ENCODE data around the gene DYNLT1.
"Not testable (repeated sequence)": the region's sequence is repeated elsewhere in the genome, so short reads cannot be mapped to it uniquely, and the experiment has no call there.

DYNLT1 gene

GRCh38 chr6:158646023-158646910 lies 1.7 kb upstream of the DYNLT1 start:
- peak in 3 of 42 donors; percentile 18 to 38 (median 28) for DNase-seq
- intact Hi-C loops (cut with DNase I) = no loop called here

- DNase-seq = peak in 5 of 42 donors; percentile 7 to 41 (median 28)
- intact Hi-C loops (cut with DNase I) = no loop called here
Observed at GRCh38 chr6:158645064-158646022, 800 bp upstream of the DYNLT1 start.

- no peak for DNase-seq
- intact Hi-C loops (cut with DNase I) = no loop called here
Observed at GRCh38 chr6:158643836-158644230, 710 bp downstream of the DYNLT1 start.

DNA sequence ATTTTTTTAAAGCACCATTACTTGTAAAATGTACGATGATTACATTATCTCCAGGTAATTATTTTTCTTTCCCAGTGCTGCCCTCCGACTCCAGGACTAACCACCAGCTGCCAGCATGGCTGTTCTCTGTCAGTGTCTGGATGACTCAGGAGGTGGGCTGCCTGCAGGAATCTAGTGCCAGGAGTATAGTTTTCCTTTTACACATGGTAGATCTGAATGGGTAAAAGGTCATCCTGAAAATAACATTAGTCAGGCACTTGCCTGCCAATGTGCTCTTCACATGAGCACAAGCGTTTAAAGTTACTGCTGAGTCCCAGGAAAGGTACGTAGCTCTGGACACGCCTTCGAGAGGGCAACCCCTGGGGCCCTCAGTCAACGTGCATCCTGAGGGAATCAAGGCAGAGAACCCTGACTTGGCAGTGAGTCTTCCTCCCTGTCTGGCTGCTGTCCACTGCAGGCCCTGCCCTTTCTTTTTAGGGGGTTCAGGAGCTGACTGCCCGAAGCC lies 2.4 kb downstream of the DYNLT1 start:
- DNase-seq = peak in 2 of 42 donors; percentile 16 to 34
- intact Hi-C loops (cut with DNase I) = no loop called here

GRCh38 chr6:158640519-158640918 lies 4.0 kb downstream of the DYNLT1 start:
- DNase-seq = peak in 1 of 42 donors; percentile 36
- intact Hi-C loops (cut with DNase I) = no loop called here

DNA sequence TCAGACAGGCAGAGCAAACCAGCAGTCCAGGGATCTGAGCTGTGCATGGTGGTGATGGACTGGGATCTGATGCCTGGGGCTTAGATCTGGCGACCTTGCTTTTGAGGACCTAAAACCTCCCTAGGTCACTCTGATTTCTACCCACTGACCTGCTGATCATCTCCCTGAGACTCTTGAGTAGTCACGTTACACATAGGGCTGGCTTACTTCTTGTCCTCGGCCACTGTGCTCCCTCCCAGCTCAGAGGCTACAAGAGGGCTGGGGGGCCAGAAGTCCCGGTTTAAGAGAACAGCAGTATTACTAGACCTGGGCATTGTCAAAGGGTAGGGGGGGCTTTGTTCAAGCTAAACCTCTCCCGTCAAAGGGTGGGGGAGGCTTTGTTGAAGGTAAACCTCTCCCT lies 5.5 kb downstream of the DYNLT1 start:
- peak in 1 of 42 donors; percentile 20 for DNase-seq

DNA sequence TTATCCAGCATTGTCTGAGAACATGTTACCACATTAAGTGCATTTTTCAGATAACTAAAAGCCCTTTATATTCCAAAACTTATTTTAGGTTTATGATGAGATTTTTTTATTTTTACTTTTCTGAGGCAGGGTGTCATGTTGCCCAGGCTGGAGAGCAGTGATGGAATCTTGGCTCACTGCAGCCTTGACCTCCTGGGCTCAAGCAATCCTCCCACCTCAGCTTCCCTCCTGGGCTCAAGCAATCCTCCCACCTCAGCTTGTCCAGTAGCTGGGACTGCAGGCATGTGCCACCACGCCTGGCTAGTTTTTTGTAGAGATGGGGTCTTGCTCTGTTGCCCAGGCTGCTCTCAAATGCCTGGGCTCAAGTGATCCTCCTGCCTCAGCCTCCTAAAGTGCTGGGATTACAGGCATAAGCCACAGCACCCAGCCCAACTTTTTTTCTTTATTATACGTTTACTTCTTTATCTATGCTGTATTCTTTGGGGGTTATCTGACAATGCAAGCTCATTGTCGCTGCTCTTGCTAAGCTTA lies 6.2 kb downstream of the DYNLT1 start:
- intact Hi-C loops (cut with DNase I) = no loop called here
- peak in 1 of 42 donors; percentile 21 for DNase-seq

More for the DNA sequence above, 5.5 kb downstream of the DYNLT1 start:
- intact Hi-C loops (cut with DNase I) = no loop called here

DNA sequence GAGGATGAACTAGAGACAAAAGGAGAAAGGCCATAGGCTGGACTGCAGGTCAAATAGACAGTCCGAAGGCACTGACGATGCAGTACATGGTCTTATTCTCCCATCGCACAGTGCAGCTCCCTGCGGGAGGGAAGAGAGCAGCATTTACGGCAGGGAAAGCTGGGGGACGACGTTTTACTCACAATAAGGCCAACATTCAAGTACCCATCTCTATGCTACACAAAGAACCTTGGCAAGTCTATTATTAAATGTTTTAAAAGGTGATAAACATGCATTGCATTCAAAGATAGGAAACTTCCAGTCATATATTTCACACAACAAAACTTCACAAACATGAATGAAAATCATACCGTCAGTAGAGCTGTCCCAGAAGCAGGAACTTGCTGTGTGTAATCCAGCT lies 7.8 kb downstream of the DYNLT1 start:
- intact Hi-C loops (cut with DNase I) = no loop called here
- DNase-seq = no peak

- intact Hi-C loops (cut with DNase I) = no loop called here
- peak in 1 of 42 donors; percentile 33 for DNase-seq
Observed at GRCh38 chr6:158635427-158636073, 9.0 kb downstream of the DYNLT1 start.

- peak in 1 of 42 donors; percentile 29 for DNase-seq
- intact Hi-C loops (cut with DNase I) = no loop called here
Observed at GRCh38 chr6:158634695-158635426, 9.7 kb downstream of the DYNLT1 start.

DNA sequence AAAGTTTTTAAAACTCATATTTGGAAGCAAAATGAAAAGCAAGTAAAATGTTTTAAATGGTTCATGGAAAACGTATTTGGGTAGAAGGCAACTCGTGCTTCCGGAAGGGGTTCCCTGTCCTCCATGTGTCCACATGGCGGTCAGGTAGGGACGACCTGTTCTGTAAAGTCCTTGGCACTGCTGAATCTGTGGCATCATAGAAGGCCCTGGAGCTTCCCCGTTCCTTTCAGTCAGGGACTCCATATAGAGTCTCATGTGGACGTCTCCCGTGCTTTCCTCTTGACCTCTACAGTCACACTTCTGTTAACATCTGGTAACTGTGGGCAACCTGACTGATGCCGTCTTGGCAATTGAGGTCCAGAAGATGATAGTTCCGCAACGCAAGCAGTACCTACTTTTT lies 11.4 kb downstream of the DYNLT1 start:
- intact Hi-C loops (cut with DNase I) = no loop called here
- DNase-seq = peak in 2 of 42 donors; percentile 17 to 33

DNA sequence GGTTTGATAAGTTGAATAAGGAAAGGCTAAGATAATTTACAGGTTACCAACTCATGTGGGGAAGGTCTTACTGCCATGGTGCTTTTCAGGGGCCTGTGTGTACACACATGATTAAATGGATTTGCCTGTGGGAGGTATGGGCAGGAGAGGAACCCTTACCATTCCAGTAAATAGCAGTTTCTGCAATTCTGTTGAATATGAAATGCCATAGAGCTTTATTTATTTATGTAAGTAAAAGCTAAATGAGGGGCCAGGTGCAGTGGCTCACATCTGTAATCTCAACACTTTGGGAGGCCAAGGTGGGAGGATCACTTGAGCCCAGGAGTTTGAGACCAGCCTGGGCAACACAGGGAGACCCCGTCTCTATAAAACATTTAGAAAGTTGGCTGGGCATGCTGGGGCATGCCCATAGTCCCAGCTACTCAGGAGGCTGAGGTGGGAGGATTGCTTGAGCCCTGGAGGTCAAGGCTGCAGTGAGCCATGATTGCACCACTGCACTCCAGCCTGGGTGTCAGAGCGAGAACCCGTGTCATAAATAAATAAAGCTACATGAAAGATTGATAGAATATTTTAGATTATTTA lies 11.9 kb downstream of the DYNLT1 start:
- DNase-seq = peak in 1 of 42 donors; percentile 13
- intact Hi-C loops (cut with DNase I) = not testable (repeated sequence)

- intact Hi-C loops (cut with DNase I) = no loop called here
- DNase-seq = peak in 4 of 42 donors; percentile 12 to 46 (median 33)
Observed at GRCh38 chr6:158631678-158632537, 12.6 kb downstream of the DYNLT1 start.

GRCh38 chr6:158630938-158631616 lies 13.5 kb downstream of the DYNLT1 start:
- peak in 5 of 42 donors; percentile 12 to 49 (median 39) for DNase-seq
- intact Hi-C loops (cut with DNase I) = no loop called here

DNA sequence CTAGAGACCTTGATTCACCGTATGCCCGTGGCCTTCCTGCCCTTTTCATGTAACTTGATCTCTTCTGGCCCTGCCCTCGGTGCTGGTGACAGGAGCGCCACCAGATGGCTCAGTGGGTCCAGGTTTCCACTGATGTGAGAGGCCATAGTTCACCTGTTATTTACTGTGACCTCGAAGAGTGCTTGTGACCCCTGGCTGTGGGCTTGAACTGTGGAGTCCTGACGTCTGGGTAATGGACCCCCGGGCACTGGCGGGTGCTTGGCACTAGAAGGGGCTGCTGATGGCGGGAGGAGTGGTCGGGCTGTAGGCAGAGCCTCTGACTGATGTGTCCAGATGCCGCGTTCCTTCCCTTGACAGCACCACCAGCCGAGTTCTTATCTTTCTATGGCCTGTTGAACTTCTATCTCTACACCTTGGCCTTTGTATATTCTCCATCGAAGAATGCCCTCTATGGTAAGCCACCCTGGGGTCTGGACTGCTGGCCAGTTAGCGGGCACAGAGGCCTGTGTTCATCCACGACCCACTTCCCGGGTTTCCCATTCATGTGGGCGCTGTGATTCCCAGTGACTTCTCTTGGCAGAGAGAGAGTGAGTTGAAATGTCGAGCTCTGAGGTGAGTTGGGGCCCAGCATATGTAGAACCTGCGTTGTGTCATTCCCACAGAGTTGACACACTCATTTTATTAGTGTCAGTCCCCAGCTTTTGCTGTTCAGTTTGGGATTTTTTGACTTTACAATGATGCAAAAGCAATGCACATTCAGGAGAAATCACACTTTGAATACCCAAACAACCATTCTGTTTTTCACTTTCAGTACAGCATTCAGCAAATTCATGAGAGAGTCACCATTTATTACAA lies 14.9 kb downstream of the DYNLT1 start:
- intact Hi-C loops (cut with DNase I) = no loop called here
- peak in 4 of 42 donors; percentile 11 to 40 (median 27) for DNase-seq

All from head of caudate nucleus (tissue), 42 donors.